GM12873 (cell line): ENCODE measurements around the gene ADH1C.

Experiments
- TF ChIP-seq, protein P1 (sequence below): IDR thresholded peaks from 2 replicates; pipeline ENCODE4 v1.5.1; 2012; ENCODE audit warnings: low read depth, mild to moderate bottlenecking, moderate library complexity, low read length, control low read depth; ENCODE audit not compliant: insufficient read depth; ENCODE audit errors: missing control alignments

Gene ADH1C

GRCh38 chr4:99383833-99384392, 31.4 kb upstream of the ADH1C start:
- TF ChIP-seq, protein P1, sequence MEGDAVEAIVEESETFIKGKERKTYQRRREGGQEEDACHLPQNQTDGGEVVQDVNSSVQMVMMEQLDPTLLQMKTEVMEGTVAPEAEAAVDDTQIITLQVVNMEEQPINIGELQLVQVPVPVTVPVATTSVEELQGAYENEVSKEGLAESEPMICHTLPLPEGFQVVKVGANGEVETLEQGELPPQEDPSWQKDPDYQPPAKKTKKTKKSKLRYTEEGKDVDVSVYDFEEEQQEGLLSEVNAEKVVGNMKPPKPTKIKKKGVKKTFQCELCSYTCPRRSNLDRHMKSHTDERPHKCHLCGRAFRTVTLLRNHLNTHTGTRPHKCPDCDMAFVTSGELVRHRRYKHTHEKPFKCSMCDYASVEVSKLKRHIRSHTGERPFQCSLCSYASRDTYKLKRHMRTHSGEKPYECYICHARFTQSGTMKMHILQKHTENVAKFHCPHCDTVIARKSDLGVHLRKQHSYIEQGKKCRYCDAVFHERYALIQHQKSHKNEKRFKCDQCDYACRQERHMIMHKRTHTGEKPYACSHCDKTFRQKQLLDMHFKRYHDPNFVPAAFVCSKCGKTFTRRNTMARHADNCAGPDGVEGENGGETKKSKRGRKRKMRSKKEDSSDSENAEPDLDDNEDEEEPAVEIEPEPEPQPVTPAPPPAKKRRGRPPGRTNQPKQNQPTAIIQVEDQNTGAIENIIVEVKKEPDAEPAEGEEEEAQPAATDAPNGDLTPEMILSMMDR = no peak

DNA sequence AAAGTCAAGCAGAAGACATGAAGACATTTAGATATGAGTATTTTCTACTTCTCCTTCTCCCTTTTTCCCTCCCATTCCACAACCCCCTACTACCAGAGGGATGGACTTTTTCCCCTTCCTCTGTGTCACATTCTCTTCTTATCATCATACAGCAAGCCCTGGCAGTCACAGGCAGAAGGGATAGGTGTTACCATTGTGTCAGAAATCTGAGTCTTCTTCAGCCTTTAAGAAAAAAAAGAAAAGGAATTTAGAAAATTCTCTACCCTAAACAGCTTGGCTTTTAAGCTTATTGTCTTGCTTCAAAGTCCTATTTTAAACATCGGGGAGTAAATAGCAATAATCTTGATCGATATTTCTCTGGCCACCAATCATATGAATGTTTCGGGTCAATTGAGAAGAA, 30.9 kb upstream of the ADH1C start:
- TF ChIP-seq, protein P1 = no peak

GRCh38 chr4:99382745-99383360, 30.3 kb upstream of the ADH1C start:
- TF ChIP-seq, protein P1 = no peak

- TF ChIP-seq, protein P1 = no peak
Observed at GRCh38 chr4:99381588-99382175, 29.1 kb upstream of the ADH1C start.

DNA sequence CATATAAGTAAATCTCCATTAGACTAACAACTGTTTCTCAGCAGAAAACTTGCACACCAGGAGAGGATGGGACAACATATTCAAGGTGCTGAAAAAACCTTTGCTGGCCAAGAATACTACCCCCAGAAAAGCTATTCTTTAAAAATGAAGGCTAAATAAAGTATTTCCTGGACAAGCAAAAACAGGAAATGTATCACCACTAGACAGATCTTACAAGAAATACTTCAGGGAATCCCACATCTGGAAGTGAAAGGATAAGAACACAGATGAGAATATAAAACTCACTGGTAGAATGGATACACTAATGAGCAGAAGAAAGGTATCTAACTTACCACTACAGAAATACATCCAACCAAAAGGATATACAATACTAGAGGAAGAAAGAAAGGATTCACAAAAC, 27.0 kb upstream of the ADH1C start:
- TF ChIP-seq, protein P1 = no peak

DNA sequence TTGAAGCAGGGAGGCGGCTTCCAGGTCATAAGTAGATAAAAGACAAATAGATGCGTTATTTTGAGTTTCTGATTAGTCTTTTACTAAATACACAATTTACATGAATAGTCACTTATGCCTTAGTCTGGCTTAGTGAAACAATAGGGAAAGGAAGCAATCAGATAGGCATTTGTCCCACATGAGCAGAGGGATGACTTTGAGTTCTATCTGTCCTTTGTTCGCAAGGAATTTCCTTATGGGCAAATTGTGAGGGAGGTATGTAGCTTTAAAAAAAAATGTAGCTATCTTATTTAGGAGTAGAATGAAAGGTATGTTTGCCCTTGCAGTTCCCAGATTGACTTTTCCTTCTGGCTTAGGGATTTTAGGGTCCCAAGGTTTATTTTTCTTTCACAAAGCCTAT, 26.3 kb upstream of the ADH1C start:
- TF ChIP-seq, protein P1 = no peak

DNA sequence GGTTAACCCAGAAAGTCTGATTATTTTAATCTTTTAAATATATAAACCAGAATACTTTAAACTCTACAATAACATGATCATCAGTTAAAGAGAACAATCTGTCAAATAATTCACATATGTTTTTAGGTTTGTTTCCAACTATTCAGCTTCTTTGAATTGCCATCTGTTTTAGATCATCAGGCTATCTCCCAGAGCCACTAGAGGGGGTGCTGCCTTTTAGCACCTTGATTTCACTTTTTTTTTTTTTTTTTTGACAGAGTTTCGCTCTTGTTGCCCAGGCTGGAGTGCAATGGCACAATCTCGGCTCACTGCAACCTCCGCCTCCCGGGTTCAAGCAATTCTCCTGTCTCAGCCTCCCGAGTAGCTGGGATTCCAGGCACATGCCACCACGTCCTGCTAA, 24.8 kb upstream of the ADH1C start:
- TF ChIP-seq, protein P1 = peak; percentile 44
